HepG2 (cell line): ENCODE data around the gene RAI14. TPM values are rescaled to one million over a fixed set of nuclear protein-coding genes. Genes with fewer than 3 reads are reported as not detected.

Experiments used
- AHDC1 ChIP-seq: sonication (generic); formaldehyde crosslinking; IDR thresholded peaks from 2 replicates; pipeline ENCODE4 v1.5.1; 2020; ENCODE audit warnings: mild to moderate bottlenecking, missing genetic modification reagents, borderline replicate concordance
- CBFB ChIP-seq: sonication (generic); formaldehyde crosslinking; IDR thresholded peaks from 2 replicates; pipeline ENCODE4 v1.4.0; 2020; ENCODE audit warnings: missing genetic modification reagents
- DPF2 ChIP-seq: sonication (generic); formaldehyde crosslinking; IDR thresholded peaks from 2 replicates; pipeline ENCODE4 v1.4.0; 2020; ENCODE audit warnings: mild to moderate bottlenecking, low read depth, missing genetic modification reagents, borderline replicate concordance
- HDAC1 ChIP-seq: sonication (generic); formaldehyde crosslinking; IDR thresholded peaks from 2 replicates; pipeline ENCODE4 v1.5.1; 2020; ENCODE audit warnings: mild to moderate bottlenecking, missing genetic modification reagents
- HMG20A ChIP-seq: IDR thresholded peaks from 2 replicates; pipeline ENCODE4 v1.6.1; 2016; ENCODE audit warnings: borderline replicate concordance
- HNF4G ChIP-seq, 2 experiments: sonication (generic) in 1 of 2; formaldehyde crosslinking in 1 of 2; IDR thresholded peaks; 2 replicates each; pipeline versions ENCODE4 v1.4.0 to v1.6.1; 2011 to 2020; ENCODE audit warnings: borderline replicate concordance in 2 of 2, low read depth in 2 of 2, mild to moderate bottlenecking in 2 of 2, low read length in 1 of 2, missing genetic modification reagents in 1 of 2, moderate library complexity in 1 of 2
- KDM2A ChIP-seq: sonication (generic); formaldehyde crosslinking; IDR thresholded peaks from 2 replicates; pipeline ENCODE4 v1.4.0; 2020; ENCODE audit warnings: low read depth, missing genetic modification reagents, borderline replicate concordance
- MAFK ChIP-seq, 2 experiments: IDR thresholded peaks in 1 of 2; conservative IDR thresholded peaks in 1 of 2; 2 replicates each; pipeline ENCODE4 v1.6.1; 2011; ENCODE audit warnings: improper control_type of control experiment in 2 of 2, low read length in 2 of 2
- NAIF1 ChIP-seq: sonication (generic); formaldehyde crosslinking; IDR thresholded peaks from 2 replicates; pipeline ENCODE4 v1.5.0; 2020; ENCODE audit warnings: mild to moderate bottlenecking, missing genetic modification reagents, borderline replicate concordance
- PITX1 ChIP-seq: sonication (generic); formaldehyde crosslinking; IDR thresholded peaks from 2 replicates; pipeline ENCODE4 v1.5.1; 2020; ENCODE audit warnings: mild to moderate bottlenecking, missing genetic modification reagents
- POLR2AphosphoS5 ChIP-seq: IDR thresholded peaks from 2 replicates; pipeline ENCODE4 v1.6.1; 2012; ENCODE audit warnings: low read depth, low read length
- ZBTB10 ChIP-seq: sonication (generic); formaldehyde crosslinking; IDR thresholded peaks from 2 replicates; pipeline ENCODE4 v1.4.0; 2020; ENCODE audit warnings: missing genetic modification reagents, borderline replicate concordance
- ZBTB37 ChIP-seq: sonication (generic); formaldehyde crosslinking; IDR thresholded peaks from 2 replicates; pipeline ENCODE4 v1.4.0; 2020; ENCODE audit warnings: mild to moderate bottlenecking, missing genetic modification reagents
- ZNF556 ChIP-seq: sonication (generic); formaldehyde crosslinking; IDR thresholded peaks from 2 replicates; pipeline ENCODE4 v1.4.0; 2020; ENCODE audit warnings: mild to moderate bottlenecking, missing genetic modification reagents, borderline replicate concordance
- ZNF558 ChIP-seq: sonication (generic); formaldehyde crosslinking; IDR thresholded peaks from 2 replicates; pipeline ENCODE4 v1.9.0; 2022; ENCODE audit warnings: mild to moderate bottlenecking, missing genetic modification reagents, borderline replicate concordance
- ZNF775 ChIP-seq: sonication (generic); formaldehyde crosslinking; IDR thresholded peaks from 2 replicates; pipeline ENCODE4 v1.4.0; 2020; ENCODE audit warnings: missing genetic modification reagents, mild to moderate bottlenecking, moderate library complexity, borderline replicate concordance
- ZSCAN29 ChIP-seq: sonication (generic); formaldehyde crosslinking; conservative IDR thresholded peaks from 2 replicates; pipeline ENCODE4 v1.4.0; 2020; ENCODE audit warnings: mild to moderate bottlenecking, missing genetic modification reagents
- polyA plus RNA-seq, 8 experiments: library from polyadenylated mRNA; depleted of rRNA in 3 of 8; stranded (reverse) in 7 of 8; unstranded in 1 of 8; fragments of >200 nt; fragmentation: Illumina TruSeq in 4 of 8; extraction: Trizol in 4 of 8; gene quantifications; 2 replicates each; pipeline versions ENCODE4 v1.2.1 to v1.2.3, GENCODE V29; 2011 to 2016; ENCODE audit warnings: low read depth in 4 of 8, missing spikeins in 1 of 8, mixed read lengths in 1 of 8; ENCODE audit not compliant: insufficient read depth in 1 of 8
- total RNA-seq, 5 experiments: library from RNA; depleted of rRNA; stranded (reverse); fragments of >200 nt; fragmentation: Illumina TruSeq; extraction: Trizol; gene quantifications; 2 replicates each; pipeline ENCODE4 v1.2.3, GENCODE V29; 2016; ENCODE audit warnings: low read depth in 1 of 5

RAI14 gene
- total and polyA plus RNA-seq, 2 of the 13 experiments (the other 11 are each of a cell fraction or from before 2014, with no cell fraction given): 12.6 to 18.2 TPM

GRCh38 chr5:34838785-34839714 lies 182.9 kb downstream of the RAI14 start, which contains the start of gene TTC23L (continued):
- TF ChIP-seq AHDC1 (CRISPR knock-in tag) (peak; percentile 49; the same call in 1 of the 2 replicates), CBFB (CRISPR knock-in tag) (peak; percentile 86; the same call in 1 of the 2 replicates), ZNF556 (peak; percentile 71), KDM2A (CRISPR knock-in tag) (peak; percentile 96), DPF2 (no peak), POLR2AphosphoS5 (peak; percentile 95), HDAC1 (CRISPR knock-in tag) (peak; percentile 99), ZSCAN29 (no peak; the same call in 1 of the 2 replicates), ZNF775 (CRISPR knock-in tag) (0 out of 2 replicates have a peak, but pooled peaks have one; percentile 36), ZBTB10 (no peak), NAIF1 (CRISPR knock-in tag) (no peak; the same call in 1 of the 2 replicates), ZBTB37 (peak; percentile 75; the same call in 1 of the 2 replicates), PITX1 (CRISPR knock-in tag) (peak; percentile 76), HNF4G (IDR thresholded peaks at IDR 0.05; ENCODE audit: borderline replicate concordance, low read depth, low read length) (peak; percentile 63; the same call in 1 of the 2 replicates), HNF4G (CRISPR knock-in tag; IDR thresholded peaks at IDR 0.05; ENCODE audit: borderline replicate concordance, low read depth) (peak; percentile 70; the same call in 1 of the 2 replicates), HMG20A (CRISPR knock-in tag) (peak; percentile 20; the same call in 1 of the 2 replicates), ZNF558 (peak; percentile 77; the same call in 1 of the 2 replicates), MAFK (conservative IDR thresholded peaks at IDR 0.05 in 1 of 2, IDR thresholded peaks at IDR 0.05 in 1 of 2; ENCODE audit: low read length in 2 of 2) (no peak)
